ENCODE measurements around the gene CDH18.

GRCh38 chr5:19855931-19856330 lies 132.1 kb downstream of the CDH18 start:
- TF ChIP-seq CTCF (IDR thresholded peaks at IDR 0.05) (no peak), POLR2A (IDR thresholded peaks at IDR 0.05) (no peak)

All from body of pancreas (tissue), 4 donors.